ENCODE results near the gene ZNF709.
"Not testable (repeated sequence)": the region's sequence is repeated elsewhere in the genome, so short reads cannot be mapped to it uniquely, and the experiment has no call there.

Gene ZNF709

DNA sequence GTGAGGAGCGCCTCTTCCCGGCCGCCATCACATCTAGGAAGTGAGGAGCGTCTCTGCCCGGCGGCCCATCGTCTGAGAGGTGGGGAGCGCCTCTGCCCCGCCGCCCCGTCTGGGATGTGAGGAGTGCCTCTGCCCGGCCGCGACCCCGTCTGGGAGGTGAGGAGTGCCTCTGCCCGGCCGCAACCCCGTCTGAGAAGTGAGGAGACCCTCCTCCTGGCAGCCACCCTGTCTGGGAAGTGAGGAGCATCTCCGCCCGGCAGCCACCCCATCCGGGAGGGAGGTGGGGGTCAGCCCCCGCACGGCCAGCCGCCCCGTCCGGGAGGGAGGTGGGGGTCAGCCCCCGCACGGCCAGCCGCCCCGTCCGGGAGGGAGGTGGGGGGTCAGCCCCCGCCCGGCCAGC is 17.0 kb downstream of the ZNF709 start:
- not testable (repeated sequence) for H2AFZ ChIP-seq (ENCODE audit: low read length); H4K8ac ChIP-seq (ENCODE audit: low read depth, low read length); H3K4ac ChIP-seq (ENCODE audit: low read length); DNase-seq (ENCODE audit: low spot score); H3K27ac ChIP-seq (replicated peaks; ENCODE audit: low read length); H3K4me3 ChIP-seq (ENCODE audit: low read length in 2 of 2); H2BK12ac ChIP-seq (ENCODE audit: low read length); H2AK5ac ChIP-seq (ENCODE audit: low read depth, low read length); H3K23ac ChIP-seq (ENCODE audit: low read depth, low read length, poor library complexity); H3K27me3 ChIP-seq (ENCODE audit: control insufficient read depth in 3 of 3, insufficient read depth in 3 of 3, low read depth in 1 of 3, low read length in 3 of 3); H3K9ac ChIP-seq (ENCODE audit: low read depth, low read length, poor library complexity); H3K79me1 ChIP-seq (ENCODE audit: low read depth, low read length); H3K4me2 ChIP-seq (ENCODE audit: insufficient read depth, low read length, poor library complexity, severe bottlenecking); H2BK5ac ChIP-seq (ENCODE audit: low read length); H3K18ac ChIP-seq (ENCODE audit: low read length); H2BK120ac ChIP-seq (ENCODE audit: low read depth, low read length); H2BK15ac ChIP-seq (ENCODE audit: low read length); H4K91ac ChIP-seq (ENCODE audit: low read depth, low read length, poor library complexity); H3K14ac ChIP-seq (ENCODE audit: low read length); H3K4me1 ChIP-seq (ENCODE audit: control insufficient read depth in 2 of 2, insufficient read depth in 1 of 2, low read depth in 1 of 2, low read length in 2 of 2)
- no CpG with 5 or more reads among the region's 33 CpGs for WGBS, 2 donors (ENCODE audit: extremely low coverage in 2 of 2, insufficient read length in 2 of 2, insufficient replicate concordance in 1 of 2)
- peaks cover 16 to 82% of the 10 kb centered on the region in 2 donors for H3K9me3 ChIP-seq (replicated peaks in 1 of 2; ENCODE audit: control insufficient read depth in 2 of 2, insufficient read depth in 1 of 2, low read depth in 1 of 2, low read length in 2 of 2)
- peaks cover 4 to 66% of the 10 kb centered on the region in 2 donors for H3K36me3 ChIP-seq (replicated peaks in 1 of 2; ENCODE audit: control insufficient read depth in 2 of 2, insufficient read depth in 2 of 2, low read length in 2 of 2)

DNA sequence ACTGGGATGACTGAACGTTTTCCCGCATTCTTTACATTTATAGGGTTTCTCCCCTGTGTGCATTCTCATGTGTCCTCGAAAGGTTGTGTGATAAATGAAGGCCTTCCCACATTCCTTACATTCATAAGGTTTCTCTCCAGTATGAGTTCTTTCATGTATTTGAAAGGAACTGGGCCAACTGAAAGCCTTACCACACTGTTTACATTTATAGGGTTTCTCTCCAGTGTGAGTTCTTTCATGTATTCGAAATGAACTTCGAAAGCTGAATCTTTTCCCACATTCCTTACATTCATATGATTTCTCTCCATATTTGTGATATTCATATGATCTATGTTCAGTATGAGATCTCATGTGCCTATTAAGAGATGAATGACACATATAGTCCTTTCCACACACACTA is 19.4 kb downstream of the ZNF709 start:
- H3K9me3 ChIP-seq (replicated peaks in 1 of 2; ENCODE audit: control insufficient read depth in 2 of 2, insufficient read depth in 1 of 2, low read depth in 1 of 2, low read length in 2 of 2), result peaks cover 20 to 84% of the 10 kb centered on the region in 2 donors
- H3K23ac ChIP-seq (ENCODE audit: low read depth, low read length, poor library complexity), result no peak overlapping the region
- no peak overlapping the region for H2BK12ac ChIP-seq (ENCODE audit: low read length)
- no peak overlapping the region for H3K4me3 ChIP-seq (ENCODE audit: low read length in 2 of 2)
- no peak overlapping the region for H3K4me2 ChIP-seq (ENCODE audit: insufficient read depth, low read length, poor library complexity, severe bottlenecking)
- no peaks in the 10 kb centered on the region for H3K4me1 ChIP-seq (ENCODE audit: control insufficient read depth in 2 of 2, insufficient read depth in 1 of 2, low read depth in 1 of 2, low read length in 2 of 2)
- H2AFZ ChIP-seq (ENCODE audit: low read length), result no peak overlapping the region
- no peak for DNase-seq (ENCODE audit: low spot score)
- H2BK15ac ChIP-seq (ENCODE audit: low read length), result no peak overlapping the region
- H2AK5ac ChIP-seq (ENCODE audit: low read depth, low read length), result no peak overlapping the region
- no peak overlapping the region for H3K9ac ChIP-seq (ENCODE audit: low read depth, low read length, poor library complexity)
- H3K36me3 ChIP-seq (replicated peaks in 1 of 2; ENCODE audit: control insufficient read depth in 2 of 2, insufficient read depth in 2 of 2, low read length in 2 of 2), result peaks cover 4 to 70% of the 10 kb centered on the region in 2 donors
- H3K79me1 ChIP-seq (ENCODE audit: low read depth, low read length), result no peaks in the 10 kb centered on the region
- H4K91ac ChIP-seq (ENCODE audit: low read depth, low read length, poor library complexity), result no peak overlapping the region
- H3K18ac ChIP-seq (ENCODE audit: low read length), result no peak overlapping the region
- H2BK5ac ChIP-seq (ENCODE audit: low read length), result no peak overlapping the region
- WGBS, 2 donors (ENCODE audit: extremely low coverage in 2 of 2, insufficient read length in 2 of 2, insufficient replicate concordance in 1 of 2), result no CpG with 5 or more reads among the region's 5 CpGs
- H3K27me3 ChIP-seq (ENCODE audit: control insufficient read depth in 3 of 3, insufficient read depth in 3 of 3, low read depth in 1 of 3, low read length in 3 of 3), result no peaks in the 10 kb centered on the region
- no peak overlapping the region for H3K4ac ChIP-seq (ENCODE audit: low read length)
- H3K27ac ChIP-seq (replicated peaks; ENCODE audit: low read length), result no peak overlapping the region
- no peak overlapping the region for H4K8ac ChIP-seq (ENCODE audit: low read depth, low read length)
- no peak overlapping the region for H3K14ac ChIP-seq (ENCODE audit: low read length)
- no peak overlapping the region for H2BK120ac ChIP-seq (ENCODE audit: low read depth, low read length)

DNA sequence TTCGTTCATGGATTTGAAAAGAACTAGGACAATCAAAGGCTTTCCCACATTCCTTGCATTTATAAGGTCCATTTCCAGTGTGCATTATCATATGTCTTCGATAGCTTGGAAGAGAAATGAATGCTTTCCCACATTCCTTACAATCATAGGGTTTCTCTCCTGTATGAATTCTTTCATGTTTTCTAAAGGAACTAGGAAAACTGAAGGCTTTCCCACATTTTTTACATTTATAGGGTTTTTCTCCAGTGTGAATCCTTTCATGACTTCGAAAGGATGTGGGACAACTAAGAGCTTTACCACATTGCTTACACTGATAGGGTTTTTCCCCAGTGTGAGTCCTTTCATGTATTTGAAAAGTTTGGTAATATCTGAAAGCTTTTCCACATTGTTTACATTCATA is 19.8 kb downstream of the ZNF709 start:
- no peak overlapping the region for H2AFZ ChIP-seq (ENCODE audit: low read length)
- H3K9ac ChIP-seq (ENCODE audit: low read depth, low read length, poor library complexity), result no peak overlapping the region
- H3K36me3 ChIP-seq (replicated peaks in 1 of 2; ENCODE audit: control insufficient read depth in 2 of 2, insufficient read depth in 2 of 2, low read length in 2 of 2), result peaks cover 4 to 68% of the 10 kb centered on the region in 2 donors

DNA sequence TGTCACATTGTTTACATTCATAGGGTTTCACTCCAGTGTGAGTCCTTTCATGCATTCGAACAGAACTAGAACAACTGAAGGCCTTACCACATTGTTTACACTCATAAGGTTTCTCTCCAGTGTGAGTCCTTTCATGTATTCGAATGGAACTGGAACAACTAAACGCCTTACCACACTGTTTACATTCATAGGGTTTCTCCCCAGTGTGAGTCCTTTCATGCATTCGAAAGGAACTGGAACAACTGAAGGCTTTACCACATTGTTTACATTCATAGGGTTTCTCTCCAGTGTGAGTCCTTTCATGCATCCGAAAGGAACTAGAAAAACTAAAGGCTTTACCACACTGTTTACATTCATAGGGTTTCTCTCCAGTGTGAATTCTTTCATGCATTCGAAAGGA is 20.5 kb downstream of the ZNF709 start:
- no CpG with 5 or more reads among the region's 6 CpGs for WGBS, 2 donors (ENCODE audit: extremely low coverage in 2 of 2, insufficient read length in 2 of 2, insufficient replicate concordance in 1 of 2)
- not testable (repeated sequence) for H2AFZ ChIP-seq (ENCODE audit: low read length); H3K4ac ChIP-seq (ENCODE audit: low read length); H2BK12ac ChIP-seq (ENCODE audit: low read length); H2BK120ac ChIP-seq (ENCODE audit: low read depth, low read length); H4K91ac ChIP-seq (ENCODE audit: low read depth, low read length, poor library complexity); H2BK5ac ChIP-seq (ENCODE audit: low read length); H3K4me2 ChIP-seq (ENCODE audit: insufficient read depth, low read length, poor library complexity, severe bottlenecking); H3K4me3 ChIP-seq (ENCODE audit: low read length in 2 of 2); H3K9ac ChIP-seq (ENCODE audit: low read depth, low read length, poor library complexity); H2BK15ac ChIP-seq (ENCODE audit: low read length); DNase-seq (ENCODE audit: low spot score); H3K27ac ChIP-seq (replicated peaks; ENCODE audit: low read length); H2AK5ac ChIP-seq (ENCODE audit: low read depth, low read length); H3K18ac ChIP-seq (ENCODE audit: low read length); H4K8ac ChIP-seq (ENCODE audit: low read depth, low read length); H3K27me3 ChIP-seq (ENCODE audit: control insufficient read depth in 3 of 3, insufficient read depth in 3 of 3, low read depth in 1 of 3, low read length in 3 of 3); H3K23ac ChIP-seq (ENCODE audit: low read depth, low read length, poor library complexity); H3K79me1 ChIP-seq (ENCODE audit: low read depth, low read length); H3K14ac ChIP-seq (ENCODE audit: low read length); H3K4me1 ChIP-seq (ENCODE audit: control insufficient read depth in 2 of 2, insufficient read depth in 1 of 2, low read depth in 1 of 2, low read length in 2 of 2)
- H3K9me3 ChIP-seq (replicated peaks in 1 of 2; ENCODE audit: control insufficient read depth in 2 of 2, insufficient read depth in 1 of 2, low read depth in 1 of 2, low read length in 2 of 2), result peaks cover 17 to 84% of the 10 kb centered on the region in 2 donors
- H3K36me3 ChIP-seq (replicated peaks in 1 of 2; ENCODE audit: control insufficient read depth in 2 of 2, insufficient read depth in 2 of 2, low read length in 2 of 2), result peaks cover 4 to 72% of the 10 kb centered on the region in 2 donors

More for the DNA sequence above, 19.8 kb downstream of the ZNF709 start:
- Histone ChIP-seq H4K8ac (ENCODE audit: low read depth, low read length) (no peak overlapping the region), H3K4me1 (ENCODE audit: control insufficient read depth in 2 of 2, insufficient read depth in 1 of 2, low read depth in 1 of 2, low read length in 2 of 2) (no peaks in the 10 kb centered on the region), H2BK12ac (ENCODE audit: low read length) (no peak overlapping the region), H3K27ac (replicated peaks; ENCODE audit: low read length) (no peak overlapping the region), H3K9me3 (replicated peaks in 1 of 2; ENCODE audit: control insufficient read depth in 2 of 2, insufficient read depth in 1 of 2, low read depth in 1 of 2, low read length in 2 of 2) (peaks cover 17 to 83% of the 10 kb centered on the region in 2 donors), H3K18ac (ENCODE audit: low read length) (no peak overlapping the region), H2BK120ac (ENCODE audit: low read depth, low read length) (no peak overlapping the region), H3K4me3 (ENCODE audit: low read length in 2 of 2) (no peak overlapping the region), H4K91ac (ENCODE audit: low read depth, low read length, poor library complexity) (no peak overlapping the region), H2BK15ac (ENCODE audit: low read length) (no peak overlapping the region), H2AK5ac (ENCODE audit: low read depth, low read length) (no peak overlapping the region), H3K4me2 (ENCODE audit: insufficient read depth, low read length, poor library complexity, severe bottlenecking) (no peak overlapping the region), H3K14ac (ENCODE audit: low read length) (no peak overlapping the region), H3K79me1 (ENCODE audit: low read depth, low read length) (no peaks in the 10 kb centered on the region), H2BK5ac (ENCODE audit: low read length) (no peak overlapping the region), H3K23ac (ENCODE audit: low read depth, low read length, poor library complexity) (no peak overlapping the region), H3K27me3 (ENCODE audit: control insufficient read depth in 3 of 3, insufficient read depth in 3 of 3, low read depth in 1 of 3, low read length in 3 of 3) (no peaks in the 10 kb centered on the region), H3K4ac (ENCODE audit: low read length) (no peak overlapping the region)
- no peak for DNase-seq (ENCODE audit: low spot score)
- WGBS, 2 donors (ENCODE audit: extremely low coverage in 2 of 2, insufficient read length in 2 of 2, insufficient replicate concordance in 1 of 2), result no CpG with 5 or more reads among the region's 3 CpGs
